SHP77 (cell line): ENCODE measurements around the gene UBAC1.
A peak's percentile ranks its signal among the peaks of the same experiment; 100 is the strongest.
"Not testable (repeated sequence)": the region's sequence is repeated elsewhere in the genome, so short reads cannot be mapped to it uniquely, and the experiment has no call there.

ENCODE experiments used
- DNase-seq, 2 experiments: peaks; one replicate each; lab custom pipeline; 2025; lab: John Stamatoyannopoulos, UW

The UBAC1 gene

DNA sequence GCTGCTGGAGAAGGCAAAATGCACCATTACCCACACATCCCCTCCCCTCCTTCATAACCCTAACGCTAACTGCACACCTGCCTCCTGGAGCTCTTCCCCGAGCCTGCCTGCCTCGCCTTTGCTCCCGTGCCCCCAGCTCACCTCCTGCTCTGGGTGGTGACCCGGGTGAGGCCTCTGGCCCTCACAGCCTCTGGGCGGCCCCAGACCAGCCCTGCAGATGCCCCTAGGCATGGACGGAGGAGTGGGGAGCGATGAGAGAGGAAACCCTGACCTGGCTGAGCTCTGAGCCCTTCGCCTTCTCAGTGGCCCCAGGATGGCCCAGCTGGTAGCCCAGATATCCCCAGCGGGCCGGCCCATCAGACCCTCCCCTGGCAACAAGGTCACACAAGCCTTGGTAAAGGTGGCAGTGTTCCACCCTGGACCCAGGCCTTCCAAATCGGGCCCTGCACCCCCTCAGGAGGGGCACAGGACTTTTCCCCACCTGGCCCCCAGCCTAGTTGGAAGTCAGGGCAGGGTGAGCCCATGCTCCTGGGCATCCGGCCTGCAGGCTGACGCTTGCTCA, 39.3 kb downstream of the UBAC1 start:
- no peak for DNase-seq

DNA sequence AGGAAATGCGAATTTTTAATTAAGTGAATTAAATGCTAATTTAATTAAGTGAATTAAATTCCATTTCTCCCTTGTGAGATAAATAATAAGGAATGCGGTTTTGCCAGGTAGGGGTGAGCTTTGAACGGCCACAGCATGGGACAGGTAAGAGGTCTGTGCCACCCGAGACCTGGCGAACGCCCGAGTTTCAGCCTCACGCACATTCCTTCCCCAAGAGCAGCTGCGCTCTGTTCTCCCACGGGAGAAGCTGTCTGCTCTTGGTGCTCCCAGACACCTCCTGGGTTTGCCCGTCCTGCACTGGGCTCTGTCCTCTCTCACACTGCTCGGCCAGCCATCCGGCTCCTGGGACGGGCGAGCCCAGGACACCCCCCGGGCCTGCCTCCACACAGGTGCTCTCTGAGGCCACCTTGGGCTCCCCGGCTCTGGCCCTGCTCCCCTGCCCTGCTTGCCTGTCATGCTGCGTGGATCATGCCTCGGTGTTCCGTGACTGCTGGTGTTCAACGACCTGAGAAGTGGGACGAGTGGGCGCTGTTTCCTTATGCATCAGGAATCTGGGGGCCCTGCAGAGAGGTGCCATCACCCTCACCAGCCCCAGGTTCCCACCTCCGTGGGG, 40.1 kb downstream of the UBAC1 start:
- no peak for DNase-seq

GRCh38 chr9:135920256-135920930, 40.8 kb downstream of the UBAC1 start:
- no peak for DNase-seq

DNA sequence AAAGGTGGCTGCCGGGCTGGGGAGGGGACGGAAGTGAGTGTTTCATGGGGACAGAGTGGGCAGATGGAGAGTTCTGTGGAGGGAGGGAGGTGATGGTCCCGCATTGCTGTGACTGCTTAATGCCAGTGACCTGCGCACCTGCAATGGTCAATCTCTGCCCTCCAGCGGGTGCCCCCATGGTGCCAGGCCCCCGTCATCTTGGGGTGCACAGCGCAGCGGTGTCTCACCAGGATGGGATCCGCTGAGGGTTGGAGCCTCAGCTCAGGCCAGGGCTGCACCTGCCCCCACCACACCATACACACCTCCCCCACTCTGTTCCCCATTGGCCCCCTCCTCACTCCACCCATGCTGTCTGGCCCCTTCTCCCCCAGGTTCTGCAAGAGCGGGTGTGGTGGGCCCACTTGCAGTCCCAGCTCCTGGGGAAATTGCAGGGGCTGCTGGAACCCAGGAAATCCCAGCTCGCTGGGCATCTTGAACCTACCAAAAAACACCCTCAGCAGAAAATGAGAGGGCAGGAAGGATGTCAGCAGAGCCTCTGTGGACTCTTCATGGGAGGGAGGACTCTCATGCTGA, 41.8 kb downstream of the UBAC1 start:
- DNase-seq = no peak

- not testable (repeated sequence) for DNase-seq
These were observed 44.9 kb downstream of the UBAC1 start for GRCh38 chr9:135916227-135916626.

DNA sequence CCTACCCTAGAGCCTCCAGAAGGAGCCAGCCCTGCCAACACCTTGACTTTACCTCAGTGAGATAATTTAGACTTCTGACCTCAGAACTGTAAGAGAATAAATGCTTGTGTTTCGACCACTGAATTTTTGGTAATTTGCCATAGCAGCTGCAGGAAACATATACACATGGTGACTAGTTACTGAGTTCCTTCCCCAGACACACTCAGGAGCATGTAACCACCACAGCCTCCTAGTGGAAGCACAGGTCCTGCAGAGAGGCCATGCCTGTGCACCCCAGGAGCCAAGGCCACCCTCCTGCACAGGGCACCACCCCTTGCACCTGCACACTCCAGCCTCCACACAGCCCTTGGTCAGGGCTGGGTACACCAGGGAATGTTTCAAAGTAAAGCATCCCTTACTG, 46.3 kb downstream of the UBAC1 start:
- no peak for DNase-seq

- DNase-seq = not testable (repeated sequence)
These were observed 49.9 kb downstream of the UBAC1 start for GRCh38 chr9:135911233-135911632.

DNA sequence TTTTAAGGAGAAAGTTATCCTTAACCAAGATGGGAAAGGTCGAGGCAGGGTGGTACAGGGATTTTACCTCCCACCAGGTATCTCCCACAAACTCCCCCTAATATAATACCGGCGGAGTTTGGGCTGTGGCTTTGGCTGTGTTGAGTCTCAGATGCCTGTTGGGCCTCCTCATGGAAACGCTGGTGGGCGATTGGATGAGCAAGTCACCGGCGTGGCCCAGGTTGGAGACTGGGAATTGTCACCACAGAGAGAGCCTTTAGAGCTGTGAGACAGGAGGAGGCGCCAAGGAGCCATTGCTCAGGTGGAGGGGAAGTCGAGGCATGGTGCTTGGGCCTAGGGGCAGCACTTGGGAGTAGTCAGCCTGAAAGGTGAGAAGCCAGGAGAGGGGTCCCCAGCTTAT, 50.4 kb downstream of the UBAC1 start:
- DNase-seq = no peak

GRCh38 chr9:135910216-135910615, 51.0 kb downstream of the UBAC1 start:
- no peak for DNase-seq

GRCh38 chr9:135909371-135909770, 51.8 kb downstream of the UBAC1 start:
- DNase-seq = no peak

- no peak for DNase-seq
These were observed 52.4 kb downstream of the UBAC1 start for GRCh38 chr9:135908754-135909204.

GRCh38 chr9:135908093-135908753, 53.0 kb downstream of the UBAC1 start:
- no peak for DNase-seq

GRCh38 chr9:135907431-135908092, 53.6 kb downstream of the UBAC1 start, which contains the start of gene CAMSAP1:
Gene CAMSAP1 (minus strand): TSS chr9:135907546. CDS start chr9:135907159, 387 bp downstream.
- peak; percentile 80 to 88 for DNase-seq

DNA sequence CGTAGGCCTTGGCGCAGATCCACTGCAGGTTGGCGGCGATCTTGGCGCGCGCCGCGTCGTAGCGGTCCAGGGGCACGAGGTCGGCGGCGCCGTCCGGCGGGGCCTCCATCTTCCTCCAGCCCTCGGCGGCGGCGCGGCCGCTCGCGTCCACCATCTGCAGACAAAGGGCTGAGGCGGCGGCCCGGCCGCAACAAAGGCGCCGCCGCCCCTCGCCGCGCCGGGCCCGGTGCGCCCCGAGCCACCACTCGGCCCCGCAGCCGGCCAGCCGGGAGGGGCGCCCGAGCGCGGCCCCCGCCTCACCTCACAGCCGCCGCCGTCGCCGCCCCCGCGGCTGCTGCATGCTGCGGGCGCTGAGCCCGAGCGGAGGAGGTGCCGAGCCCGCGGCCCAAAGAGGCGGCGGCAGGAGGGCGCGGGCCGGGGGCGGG, 54.2 kb downstream of the UBAC1 start:
- DNase-seq = peak in 1 of 2 experiments; percentile 47

DNA sequence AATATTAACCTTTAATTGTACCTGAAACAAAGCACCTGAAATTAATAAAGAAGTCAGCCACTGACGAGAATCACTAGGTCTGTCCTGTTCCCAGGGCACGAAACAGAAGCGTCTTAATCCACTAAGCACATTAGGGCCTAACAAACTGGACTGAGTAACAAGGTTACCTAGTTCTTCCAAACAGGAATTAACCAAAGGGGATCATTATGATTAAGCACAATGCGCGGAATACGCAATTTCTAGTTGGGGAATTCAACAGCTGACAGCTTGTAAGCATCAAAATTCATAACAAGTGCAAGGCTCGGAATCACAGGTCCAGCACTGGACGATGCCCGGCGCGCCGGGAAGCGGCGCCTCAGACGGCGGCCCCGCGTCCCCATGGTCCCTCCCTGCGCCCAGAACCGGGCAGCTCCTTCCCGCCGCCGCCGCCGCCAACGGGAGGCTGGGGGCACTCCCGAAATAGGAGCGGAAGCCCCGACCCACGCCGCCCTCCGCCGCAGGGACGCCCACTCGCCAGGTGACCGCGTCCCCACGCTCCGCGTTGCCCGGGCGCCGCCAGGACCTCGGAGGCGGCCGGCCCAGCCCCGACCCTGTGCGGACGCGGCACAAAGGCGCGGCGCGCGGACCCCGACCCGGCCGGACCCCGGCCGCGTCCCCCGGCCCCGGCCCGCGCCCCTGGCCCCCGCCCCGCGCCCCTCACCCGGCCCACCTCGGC, 54.7 kb downstream of the UBAC1 start:
- DNase-seq = no peak

GRCh38 chr9:135905380-135906258, 55.6 kb downstream of the UBAC1 start:
- DNase-seq = no peak

- DNase-seq = no peak
These were observed 57.2 kb downstream of the UBAC1 start for GRCh38 chr9:135903786-135904520.

GRCh38 chr9:135903358-135903656, 57.9 kb downstream of the UBAC1 start:
- no peak for DNase-seq

DNA sequence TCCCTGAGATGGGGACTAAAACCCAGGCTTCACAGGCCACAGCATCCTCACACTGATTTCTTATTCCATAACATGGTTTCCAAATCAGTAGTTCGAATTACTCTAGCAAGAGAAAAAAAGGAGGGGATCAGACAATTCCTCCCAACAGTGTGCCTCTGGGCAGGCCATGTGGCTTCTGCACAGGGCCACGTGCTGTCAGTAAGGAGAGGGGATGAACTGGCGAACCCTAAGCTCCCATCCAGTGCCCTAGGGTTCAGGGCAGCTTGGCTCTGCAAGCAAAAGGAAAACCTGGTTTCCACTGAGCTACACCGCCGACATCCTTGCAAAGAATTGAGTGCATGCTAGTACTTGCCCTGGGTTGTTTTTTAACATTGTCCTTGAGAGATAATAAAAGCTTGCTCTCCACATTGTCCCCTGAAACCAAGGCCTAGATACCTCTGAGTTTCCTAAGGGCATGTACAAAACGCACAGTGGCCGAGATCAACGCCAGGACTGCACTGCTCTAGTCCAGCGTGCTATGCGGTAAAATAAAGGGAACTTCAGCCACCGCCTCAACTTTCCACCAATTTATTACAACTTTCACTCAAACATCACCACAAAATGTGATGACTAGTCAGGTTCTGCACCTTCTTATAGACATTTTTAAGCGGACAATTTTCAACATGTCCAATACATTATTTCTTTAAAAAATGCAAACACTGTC, 58.4 kb downstream of the UBAC1 start:
- no peak for DNase-seq
